IMR-90 (cell line): ENCODE data around the gene ADGRG7. TPM values are rescaled to one million over a fixed set of nuclear protein-coding genes. Genes with fewer than 3 reads are reported as not detected.

Source experiments
- ATAC-seq: fragments of 200-7000 bp; cut with Tn5 transposase; 2 replicates; pipeline ENCODE4 v1.9.1; 2020; ENCODE audit warnings: low read depth, mild to moderate bottlenecking, moderate library complexity
- BruUV-seq: library from RNA; stranded (reverse); fragments of 400-500 nt; replicated peaks from 2 replicates; lab custom pipeline; 2021; lab: Mats Ljungman, UMichigan
- CTCF ChIA-PET: fragments of 300-600 bp; formaldehyde crosslinking; extraction: SDS; loops from one replicate; lab custom pipeline; 2021; ENCODE audit warnings: antibody characterized with exemption; lab: Yijun Ruan, JAX
- POLR2A ChIA-PET: fragments of 300-600 bp; sonication (Branson Sonifier 250); formaldehyde crosslinking; loops from one replicate; lab custom pipeline; 2022; ENCODE audit warnings: antibody characterized with exemption; ENCODE audit not compliant: unreplicated experiment; lab: Charles Lee
- DNase-seq: peaks from one replicate; pipeline ENCODE4 v3.0.0; 2013
- H2AFZ ChIP-seq: replicated peaks from 2 replicates; pipeline ENCODE3; 2013; ENCODE audit warnings: low read length, mild to moderate bottlenecking; ENCODE audit not compliant: poor library complexity
- H2AK5ac ChIP-seq: 2 replicates; pipeline ENCODE4 v1.6.1; 2013; ENCODE audit warnings: low read depth, low read length, inconsistent platforms
- H2AK9ac ChIP-seq: replicated peaks from 2 replicates; pipeline ENCODE3; 2013; ENCODE audit warnings: mild to moderate bottlenecking, low read depth, low read length, moderate library complexity; ENCODE audit not compliant: poor library complexity
- H2BK120ac ChIP-seq: 2 replicates; pipeline ENCODE4 v1.6.1; 2013; ENCODE audit warnings: low read depth, low read length, inconsistent platforms
- H2BK15ac ChIP-seq: 3 replicates; pipeline ENCODE4 v1.6.1; 2013; ENCODE audit warnings: low read depth, low read length, inconsistent platforms
- H2BK20ac ChIP-seq: 2 replicates; pipeline ENCODE4 v1.6.1; 2013; ENCODE audit warnings: low read depth, mild to moderate bottlenecking, inconsistent platforms, low read length, moderate library complexity
- H2BK5ac ChIP-seq: 2 replicates; pipeline ENCODE4 v1.6.1; 2013; ENCODE audit warnings: mild to moderate bottlenecking, low read depth, low read length, inconsistent platforms; ENCODE audit not compliant: poor library complexity, severe bottlenecking
- H3K14ac ChIP-seq: replicated peaks from 2 replicates; pipeline ENCODE4 v1.6.1; 2013; ENCODE audit warnings: low read depth, low read length, inconsistent platforms
- H3K18ac ChIP-seq: 2 replicates; pipeline ENCODE4 v1.6.1; 2013; ENCODE audit warnings: low read depth, low read length, control low read depth
- H3K23ac ChIP-seq: 2 replicates; pipeline ENCODE4 v1.6.1; 2013; ENCODE audit warnings: low read depth, low read length, inconsistent platforms
- H3K27ac ChIP-seq: 2 replicates; pipeline ENCODE4 v1.5.1; 2013; ENCODE audit warnings: mild to moderate bottlenecking, control low read depth, low read length; ENCODE audit not compliant: insufficient read depth
- H3K27me3 ChIP-seq: 2 replicates; pipeline ENCODE4 v1.6.1; 2013; ENCODE audit warnings: low read length; ENCODE audit not compliant: control insufficient read depth, insufficient read depth
- H3K36me3 ChIP-seq: 2 replicates; pipeline ENCODE4 v1.6.1; 2013; ENCODE audit warnings: low read length, mixed read lengths; ENCODE audit not compliant: control insufficient read depth, insufficient read depth
- H3K4ac ChIP-seq: 2 replicates; pipeline ENCODE4 v1.6.1; 2013; ENCODE audit warnings: low read depth, low read length, inconsistent platforms
- H3K4me1 ChIP-seq: 2 replicates; pipeline ENCODE4 v1.6.1; 2013; ENCODE audit warnings: low read length, mixed read lengths; ENCODE audit not compliant: control insufficient read depth, insufficient read depth
- H3K4me2 ChIP-seq: 2 replicates; pipeline ENCODE4 v1.6.1; 2013; ENCODE audit warnings: low read depth, mild to moderate bottlenecking, control low read depth, low read length, moderate library complexity
- H3K4me3 ChIP-seq: 2 replicates; pipeline ENCODE4 v1.5.1; 2013; ENCODE audit warnings: low read depth, mild to moderate bottlenecking, control low read depth, low read length, moderate library complexity; ENCODE audit not compliant: insufficient read depth
- H3K56ac ChIP-seq: 2 replicates; pipeline ENCODE4 v1.6.1; 2013; ENCODE audit warnings: low read length, inconsistent platforms; ENCODE audit not compliant: insufficient read depth; ENCODE audit errors: extremely low read depth
- H3K79me1 ChIP-seq, 2 experiments: 2 replicates each; pipeline ENCODE4 v1.6.1; 2013; ENCODE audit warnings: low read length in 2 of 2, inconsistent platforms in 1 of 2, low read depth in 1 of 2
- H3K9ac ChIP-seq: 2 replicates; pipeline ENCODE4 v1.6.1; 2013; ENCODE audit warnings: low read depth, low read length, control low read depth
- H3K9me1 ChIP-seq: 2 replicates; pipeline ENCODE4 v1.6.1; 2013; ENCODE audit warnings: low read length, inconsistent platforms; ENCODE audit not compliant: insufficient read depth
- H3K9me3 ChIP-seq: 2 replicates; pipeline ENCODE4 v1.6.1; 2013; ENCODE audit warnings: low read length; ENCODE audit not compliant: control insufficient read depth, insufficient read depth
- H4K20me1 ChIP-seq: 2 replicates; pipeline ENCODE4 v1.6.1; 2013; ENCODE audit warnings: low read length, inconsistent platforms; ENCODE audit not compliant: insufficient read depth
- H4K5ac ChIP-seq: 2 replicates; pipeline ENCODE4 v1.6.1; 2013; ENCODE audit warnings: mild to moderate bottlenecking, low read depth, low read length, control low read depth
- H4K8ac ChIP-seq, 2 experiments: 2 replicates each; pipeline ENCODE4 v1.6.1; 2013; ENCODE audit warnings: low read depth in 2 of 2, low read length in 2 of 2, control low read depth in 1 of 2, inconsistent platforms in 1 of 2
- H4K91ac ChIP-seq: 2 replicates; pipeline ENCODE4 v1.6.1; 2013; ENCODE audit warnings: low read depth, low read length, inconsistent platforms; ENCODE audit not compliant: insufficient read depth
- CTCF ChIP-seq: conservative IDR thresholded peaks from 2 replicates; pipeline ENCODE4 v1.5.1; 2012; ENCODE audit warnings: mild to moderate bottlenecking, low read depth, low read length, improper control_type of control experiment
- MXI1 ChIP-seq: IDR thresholded peaks from 2 replicates; pipeline ENCODE4 v1.6.1; 2012; ENCODE audit warnings: low read depth, mild to moderate bottlenecking, low read length, moderate library complexity, borderline replicate concordance
- RAD21 ChIP-seq: IDR thresholded peaks from 2 replicates; pipeline ENCODE4 v1.6.1; 2012; ENCODE audit warnings: low read length, improper control_type of control experiment
- RCOR1 ChIP-seq: IDR thresholded peaks from 2 replicates; pipeline ENCODE4 v1.6.1; 2012; ENCODE audit warnings: mild to moderate bottlenecking, low read length, improper control_type of control experiment; ENCODE audit not compliant: insufficient replicate concordance
- RFX5 ChIP-seq: IDR thresholded peaks from 2 replicates; pipeline ENCODE4 v1.8.0; 2012; ENCODE audit warnings: low read depth, mild to moderate bottlenecking, low read length, moderate library complexity
- SMC3 ChIP-seq: fragments of 150-350 bp; IDR thresholded peaks from 2 replicates; pipeline ENCODE4 v1.6.1; 2016; ENCODE audit warnings: low read depth, mild to moderate bottlenecking, antibody characterized with exemption, low read length, moderate library complexity
- WGBS, 2 experiments: methylation state at CpG; one replicate each; pipeline versions ENCODE4 v1.1.5 to v1.1.7; 2013; ENCODE audit warnings: missing lambda C conversion rate in 2 of 2; ENCODE audit not compliant: insufficient read length in 1 of 2; ENCODE audit errors: extremely low coverage in 2 of 2; 5-methylcytosine and 5-hydroxymethylcytosine counted together
- dilution Hi-C: fragments of 300-500 bp; cut with HindIII; formaldehyde crosslinking; loops from one replicate; pipeline ENCODE4 v1.14.3; 2018; ENCODE audit warnings: low sequenced_read_pairs; ENCODE audit not compliant: unreplicated experiment
- in situ Hi-C: fragments of 300-500 bp; cut with MboI; formaldehyde crosslinking; loops from 3 replicates; pipeline ENCODE4 v1.14.3; 2019; ENCODE audit warnings: low sequenced_read_pairs, inconsistent platforms, mixed read lengths
- intact Hi-C: fragments of 100-400 bp; cut with micrococcal nuclease; formaldehyde crosslinking; loops from 2 replicates; pipeline ENCODE4 v1.10.0; 2022
- polyA plus RNA-seq, 3 experiments: library from polyadenylated mRNA; depleted of rRNA; stranded (reverse); fragments of >200 nt; gene quantifications; 2 replicates each; pipeline ENCODE4 v1.2.3, GENCODE V29; 2012; ENCODE audit warnings: low replicate concordance in 1 of 3
- total RNA-seq: library from RNA; depleted of rRNA; stranded (reverse); fragments of >200 nt; gene quantifications from 2 replicates; pipeline ENCODE4 v1.2.3, GENCODE V29; 2012
- TF ChIP-seq, protein P1 (sequence below): fragments of 150-350 bp; IDR thresholded peaks from 2 replicates; pipeline ENCODE4 v1.6.1; 2017; ENCODE audit warnings: mild to moderate bottlenecking, antibody characterized with exemption, low read length, low read depth

ADGRG7 gene
- total and polyA plus RNA-seq, 2 of the 4 experiments (the other 2 are of a cell fraction) = not detected

DNA sequence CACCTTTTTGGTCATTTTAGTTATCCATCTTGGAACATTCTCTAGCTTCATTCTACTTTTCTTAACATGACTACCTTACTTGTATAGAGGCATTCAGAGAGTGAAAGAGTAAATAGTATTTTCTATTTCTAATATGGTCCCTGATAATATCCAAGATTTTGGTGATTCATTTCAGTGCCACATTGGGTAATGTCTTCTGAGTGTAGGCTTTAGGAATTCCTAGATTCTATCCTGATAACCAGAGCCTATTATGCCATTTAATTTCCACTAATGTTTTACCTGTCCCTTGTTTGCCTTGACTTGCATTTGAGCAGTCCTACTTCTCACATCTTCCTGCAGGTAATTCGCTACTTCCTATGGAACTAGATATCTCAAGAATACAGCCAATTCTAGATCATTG lies 21.8 kb downstream of the ADGRG7 start:
- no peak overlapping the region for H2BK20ac ChIP-seq

More for the DNA sequence above, 21.8 kb downstream of the ADGRG7 start:
- no peak overlapping the region for H2BK120ac ChIP-seq
- H3K36me3 ChIP-seq = no peaks in the 10 kb centered on the region
- H3K27me3 ChIP-seq = peaks cover 1% of the 10 kb centered on the region; the same call in 1 of the 2 replicates
- H4K20me1 ChIP-seq = no peaks in the 10 kb centered on the region
- H3K4me1 ChIP-seq = no peaks in the 10 kb centered on the region
- no peak overlapping the region for H2AFZ ChIP-seq
- dilution Hi-C loops = no loop called here
- DNase-seq (no peak), ATAC-seq (no peak)
- H3K79me1 ChIP-seq = no peaks in the 10 kb centered on the region
- no peak overlapping the region for H3K18ac ChIP-seq
- in situ Hi-C loops = no loop called here
- H3K9ac ChIP-seq = no peak overlapping the region
- no peak overlapping the region for H4K91ac ChIP-seq
- CTCF ChIA-PET = no interaction called here
- BruUV-seq = no TSS peak
- H3K14ac ChIP-seq = no peak overlapping the region
- H4K5ac ChIP-seq = no peak overlapping the region
- H3K4me3 ChIP-seq = no peak overlapping the region
- POLR2A ChIA-PET = no interaction called here
- no peak overlapping the region for H3K56ac ChIP-seq
- H2BK5ac ChIP-seq = no peak overlapping the region
- H3K4me2 ChIP-seq = no peak overlapping the region
- no CpG with 5 or more reads among the region's 1 CpG for WGBS, 2 experiments
- H2AK9ac ChIP-seq = no peak overlapping the region
- TF ChIP-seq CTCF (no peak), RCOR1 (no peak), MXI1 (no peak), RAD21 (no peak), SMC3 (no peak), RFX5 (no peak)
- TF ChIP-seq, protein P1, sequence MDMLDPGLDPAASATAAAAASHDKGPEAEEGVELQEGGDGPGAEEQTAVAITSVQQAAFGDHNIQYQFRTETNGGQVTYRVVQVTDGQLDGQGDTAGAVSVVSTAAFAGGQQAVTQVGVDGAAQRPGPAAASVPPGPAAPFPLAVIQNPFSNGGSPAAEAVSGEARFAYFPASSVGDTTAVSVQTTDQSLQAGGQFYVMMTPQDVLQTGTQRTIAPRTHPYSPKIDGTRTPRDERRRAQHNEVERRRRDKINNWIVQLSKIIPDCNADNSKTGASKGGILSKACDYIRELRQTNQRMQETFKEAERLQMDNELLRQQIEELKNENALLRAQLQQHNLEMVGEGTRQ = no peak
- no peak overlapping the region for H2BK15ac ChIP-seq
- H3K23ac ChIP-seq = no peak overlapping the region
- H3K27ac ChIP-seq = no peak overlapping the region
- intact Hi-C loops = no loop called here
- H3K9me1 ChIP-seq = no peaks in the 10 kb centered on the region
- H4K8ac ChIP-seq = no peak overlapping the region
- H3K4ac ChIP-seq = no peak overlapping the region
- H3K9me3 ChIP-seq = no peaks in the 10 kb centered on the region
- H2AK5ac ChIP-seq = no peak overlapping the region
